ENCODE measurements around the gene EEF2.
"Not testable (repeated sequence)": the region's sequence is repeated elsewhere in the genome, so short reads cannot be mapped to it uniquely, and the experiment has no call there.

The EEF2 gene

DNA sequence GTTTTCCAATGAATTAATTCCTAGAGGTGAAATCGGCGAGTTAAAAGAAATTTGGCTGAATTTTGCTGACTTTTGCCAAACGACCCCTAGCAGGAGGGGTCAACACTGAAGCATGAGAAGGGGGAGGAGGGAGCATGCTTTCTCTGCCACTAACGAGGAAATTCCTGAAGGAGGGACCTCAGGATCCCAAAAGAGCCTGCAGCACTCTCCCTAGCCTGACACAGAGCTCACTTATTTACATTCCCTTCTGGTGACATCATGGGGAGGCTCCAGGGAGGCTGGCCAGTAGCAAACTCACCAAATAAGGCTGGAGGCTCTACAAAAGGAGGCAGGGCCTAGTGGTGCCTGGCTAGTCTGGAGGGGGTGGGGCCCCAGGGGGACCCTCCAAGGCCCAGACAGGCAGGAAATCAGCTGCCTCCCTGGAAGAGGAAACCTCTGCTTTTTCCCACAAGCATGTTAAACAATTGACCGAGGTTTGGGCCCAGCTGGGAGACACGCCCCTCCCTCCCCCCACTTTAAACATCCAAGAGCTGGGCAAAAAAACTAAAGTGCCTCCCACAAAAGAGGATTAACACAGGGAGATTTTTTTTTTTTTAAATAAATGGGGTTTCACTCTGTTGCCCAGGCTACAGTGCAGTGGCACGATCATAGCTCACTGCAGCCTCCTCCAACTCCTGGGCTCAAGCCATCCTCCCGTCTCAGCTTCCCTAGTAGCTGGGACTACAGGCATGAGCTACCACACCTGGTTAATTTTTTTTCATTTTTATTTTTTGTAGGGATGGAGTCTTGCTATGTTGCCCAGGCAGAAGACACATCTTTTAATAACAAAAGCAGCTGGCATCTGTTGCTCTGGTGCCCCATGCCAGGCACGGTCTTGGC is 16.5 kb downstream of the EEF2 start:
- DNase-seq: peak in 2 of 3 donors; percentile 52 to 55

DNA sequence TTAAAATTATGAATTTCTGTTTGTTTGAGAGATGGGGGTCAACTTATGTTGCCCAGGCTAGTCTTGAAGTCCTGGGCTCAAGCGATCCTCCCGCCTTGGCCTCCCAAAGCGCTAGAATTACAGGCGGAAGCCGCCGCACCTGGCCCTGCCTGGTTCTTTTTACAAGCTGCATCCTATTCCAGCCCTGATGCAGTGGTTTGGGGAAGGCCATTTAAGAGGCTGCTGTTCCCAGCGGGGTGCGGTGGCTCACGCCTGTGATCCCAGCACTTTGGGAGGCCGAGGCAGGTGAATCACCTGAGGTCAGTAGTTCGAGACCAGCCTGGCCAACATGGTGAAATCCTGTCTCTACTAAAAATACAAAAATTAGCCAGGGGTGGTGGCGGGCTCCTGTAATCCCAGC is 17.3 kb downstream of the EEF2 start:
- not testable (repeated sequence) for DNase-seq

DNA sequence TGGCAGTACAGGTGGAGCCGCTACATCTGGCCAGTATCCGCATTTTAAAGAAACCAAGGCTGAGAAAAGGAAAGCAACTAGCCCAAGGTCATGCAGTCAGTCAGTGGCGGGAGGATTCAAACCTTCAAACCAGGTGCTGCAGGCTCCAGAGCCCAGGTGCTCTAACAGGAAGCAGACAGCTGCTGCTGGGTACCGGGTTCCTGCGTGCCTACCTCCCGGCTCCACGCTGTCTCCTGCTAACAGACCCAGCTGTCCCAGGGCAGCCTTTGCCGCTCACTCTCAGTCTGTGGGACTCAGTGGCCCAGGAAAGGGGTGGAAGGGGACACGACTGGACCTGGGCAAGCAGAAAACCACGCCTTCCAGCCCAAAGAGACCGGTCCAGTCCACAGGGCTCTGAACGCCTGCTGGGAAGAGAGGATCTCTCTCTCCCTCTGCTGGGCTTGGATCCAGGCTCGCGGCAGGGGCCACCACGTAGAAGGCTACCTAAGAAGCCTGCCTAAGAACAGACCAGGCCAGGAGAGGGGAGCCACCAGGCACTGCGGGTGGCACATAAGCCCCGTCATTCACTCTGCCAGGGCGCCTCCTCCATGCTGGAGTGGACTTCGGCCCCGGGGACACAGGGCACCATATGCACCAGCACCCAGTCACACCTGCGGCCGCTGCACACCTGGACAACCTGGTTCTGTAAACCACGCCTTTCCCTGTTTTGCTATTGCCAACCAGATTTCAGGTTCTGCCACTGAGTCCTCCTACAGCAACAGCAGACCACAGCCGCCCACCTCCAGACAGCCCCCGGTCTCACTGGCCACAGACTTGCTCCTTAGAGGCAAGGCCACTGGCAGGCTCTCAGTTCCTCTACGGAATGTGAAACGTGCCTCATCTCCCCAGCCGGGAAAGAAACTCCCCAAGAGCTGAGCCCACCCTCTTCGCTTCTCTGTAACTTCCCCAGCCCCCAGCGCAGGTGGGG is 18.9 kb downstream of the EEF2 start:
- DNase-seq: no peak

DNA sequence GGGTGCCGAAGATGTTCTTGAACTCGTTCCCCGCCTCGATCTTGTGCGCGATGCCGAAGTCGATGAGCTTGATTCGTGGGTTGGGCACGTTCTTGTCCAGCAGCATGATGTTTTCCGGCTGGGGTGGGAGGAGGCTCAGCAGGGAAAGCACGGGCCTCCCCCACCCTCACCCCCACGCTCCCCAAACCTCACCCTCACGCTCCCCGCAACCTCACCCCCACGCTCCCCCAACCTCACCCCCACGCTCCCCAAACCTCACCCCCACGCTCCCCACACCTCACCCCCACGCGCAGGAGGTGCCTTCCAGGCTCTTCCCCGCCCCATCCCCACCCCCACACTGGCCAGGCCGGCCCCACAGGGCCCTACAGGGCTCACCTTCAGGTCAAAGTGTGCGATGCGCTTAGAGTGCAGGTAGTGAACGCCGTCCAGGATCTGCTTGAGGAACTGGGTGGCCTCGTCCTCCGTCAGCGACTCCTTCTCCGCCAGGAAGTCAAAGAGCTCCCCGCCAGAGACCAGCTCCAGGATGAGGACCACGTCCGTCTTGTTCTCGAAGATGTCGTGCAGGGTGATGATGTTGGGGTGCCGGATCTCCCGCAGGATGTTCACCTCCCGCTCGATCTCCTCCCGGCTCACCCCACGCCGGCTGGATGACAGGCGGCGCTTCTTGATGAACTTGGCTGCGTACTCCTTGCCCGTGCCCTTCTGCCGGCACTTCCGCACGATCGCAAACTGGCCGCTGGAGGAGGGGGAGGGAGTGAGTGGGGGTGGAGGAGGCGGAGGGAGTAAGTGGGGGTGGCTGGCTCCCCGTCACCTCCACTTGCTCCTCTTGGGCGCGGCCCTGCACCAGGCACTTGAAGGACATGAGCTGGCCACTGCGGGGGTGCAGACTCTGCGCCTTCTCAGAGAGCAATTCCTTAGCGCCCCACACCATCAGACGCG is 20.7 kb downstream of the EEF2 start:
- no peak for DNase-seq

DNA sequence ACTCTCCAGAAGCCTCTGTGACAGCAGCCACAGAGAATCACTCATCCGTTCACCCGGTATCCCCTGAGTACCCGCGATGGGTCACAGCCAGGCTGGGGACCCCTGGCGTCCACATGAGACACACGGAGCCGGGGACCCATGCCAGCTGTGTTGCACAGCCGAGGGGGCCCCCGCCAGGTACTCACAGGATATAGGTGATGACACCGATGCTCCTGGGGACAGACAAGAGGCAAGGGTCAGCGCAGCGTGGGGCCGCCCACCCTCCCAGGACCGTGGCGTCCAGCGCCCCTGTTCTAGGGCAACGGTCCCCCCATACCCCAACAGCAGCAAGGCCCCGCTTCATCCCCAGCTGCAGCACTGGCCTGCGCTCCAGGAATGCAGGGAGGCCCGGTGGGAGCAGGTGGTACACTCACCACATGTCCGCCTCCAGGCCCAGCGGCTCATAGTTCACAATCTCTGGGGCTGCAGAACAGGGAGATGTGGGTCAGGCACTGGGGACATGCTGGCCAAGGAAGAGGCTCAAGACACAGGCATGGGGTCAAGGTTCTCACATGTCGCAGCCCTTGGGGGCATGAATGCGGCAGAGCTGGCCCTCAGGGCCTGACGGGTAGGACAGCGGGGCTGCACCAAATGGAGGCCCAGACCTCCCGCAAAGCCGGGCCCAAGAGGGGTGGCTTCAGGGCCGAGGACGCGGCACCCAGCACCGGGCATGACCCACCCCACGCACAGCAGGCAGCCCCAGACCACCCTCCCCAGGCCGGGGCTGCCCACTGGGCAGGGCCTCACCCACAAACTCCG is 21.6 kb downstream of the EEF2 start:
- DNase-seq: no peak

DNA sequence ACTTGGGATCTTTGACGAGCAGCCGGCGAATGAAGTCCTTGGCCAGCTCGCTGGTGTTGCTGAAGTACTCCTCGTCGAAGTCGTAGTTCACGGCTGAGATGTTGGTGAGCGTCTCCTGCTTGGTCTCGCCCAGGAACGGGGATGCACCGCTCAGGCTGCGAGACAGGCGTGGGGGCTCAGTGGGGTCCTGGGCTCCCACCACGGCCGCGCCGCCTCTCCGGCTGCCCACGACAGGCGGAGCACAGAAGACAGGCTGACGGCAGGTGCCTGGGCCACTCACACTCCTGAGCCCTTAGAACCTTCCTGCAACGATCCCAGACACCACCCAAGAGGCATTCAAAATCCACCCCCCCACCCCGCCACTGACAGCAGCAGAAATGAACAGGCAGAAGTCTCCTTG is 24.3 kb downstream of the EEF2 start:
- no peak for DNase-seq

DNA sequence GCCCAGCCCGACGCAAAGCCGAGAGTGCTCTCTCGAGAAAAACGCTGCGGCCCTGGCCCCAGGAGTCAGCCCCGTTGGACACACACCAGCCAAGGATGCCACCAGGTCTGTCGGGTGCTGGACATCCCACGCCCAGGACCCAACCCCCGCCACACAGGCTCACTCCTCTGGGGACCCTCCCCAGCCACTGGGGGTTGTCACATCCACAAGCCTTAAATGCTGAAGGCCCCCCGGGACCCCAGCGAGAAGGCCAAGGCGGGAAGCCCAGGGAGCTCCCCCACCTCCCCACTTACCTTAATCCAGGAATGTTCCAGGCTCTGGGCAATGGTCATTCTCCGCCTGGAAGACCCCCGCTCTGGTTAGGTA is 25.5 kb downstream of the EEF2 start:
- DNase-seq: no peak

DNA sequence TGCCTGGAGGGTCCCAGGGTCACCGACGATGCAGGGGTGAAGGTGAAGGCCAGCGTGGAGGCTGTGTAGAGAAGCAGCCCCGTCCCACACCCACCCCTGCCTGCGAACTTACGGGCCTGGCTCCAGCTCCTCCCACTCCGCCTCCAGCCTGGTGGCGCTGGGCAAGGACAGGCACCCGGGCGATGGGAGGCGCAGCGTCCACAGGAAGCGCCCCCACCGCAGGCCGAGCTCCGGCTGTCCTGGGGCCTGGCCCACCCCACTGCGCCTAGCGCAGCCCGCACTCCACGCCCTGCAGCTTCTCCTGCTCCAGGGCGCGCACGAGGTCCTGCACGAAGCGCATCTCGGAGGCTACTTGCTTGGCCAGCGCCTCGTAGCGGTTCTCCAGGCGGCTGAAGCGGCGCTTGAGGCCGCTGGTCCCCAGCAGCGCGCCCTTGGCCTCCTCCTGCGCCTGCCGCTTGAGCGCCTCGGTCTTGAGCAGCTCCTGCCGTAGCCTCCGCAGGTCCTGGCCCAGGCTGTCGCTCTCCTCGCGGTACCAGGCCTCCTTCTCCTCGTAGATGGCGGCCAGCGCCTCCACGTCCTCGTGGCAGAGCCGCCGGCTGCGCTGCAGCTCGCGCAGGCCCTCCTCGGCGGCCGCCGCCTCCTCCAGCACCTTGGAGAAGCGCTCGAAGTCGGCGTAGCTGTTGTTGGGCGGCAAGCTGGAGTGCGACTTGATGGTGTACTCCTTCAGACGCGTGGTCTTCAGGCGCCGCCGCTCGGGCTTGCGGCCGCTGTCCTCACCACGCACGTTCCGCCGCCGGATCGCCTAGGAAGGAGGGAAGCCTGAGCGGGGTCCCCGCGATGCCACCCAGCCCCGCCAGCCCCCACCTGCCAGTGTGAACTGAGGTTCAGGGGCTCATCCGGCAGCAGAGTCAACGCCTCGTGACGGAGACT is 26.2 kb downstream of the EEF2 start:
- no peak for DNase-seq

DNA sequence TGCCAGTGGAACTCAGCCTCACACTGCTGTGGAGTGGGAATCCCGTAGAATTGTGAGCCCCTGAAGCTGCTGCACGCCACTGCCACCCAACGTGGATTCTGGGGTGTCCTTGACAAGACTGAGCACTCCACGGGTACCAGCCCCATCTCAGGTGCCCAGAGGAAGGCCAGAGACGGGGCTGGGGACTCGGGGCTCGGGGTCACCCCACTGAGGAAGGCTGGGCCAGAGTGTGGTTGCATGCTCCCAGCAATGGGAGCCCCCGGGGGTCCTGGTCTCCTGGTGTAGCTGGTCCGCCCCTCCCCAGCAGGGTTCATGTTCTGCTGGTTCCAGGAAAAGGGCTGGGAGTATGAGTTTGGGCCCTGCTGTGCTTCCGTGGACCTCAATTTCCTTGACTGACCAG is 29.6 kb downstream of the EEF2 start:
- DNase-seq: no peak

DNA sequence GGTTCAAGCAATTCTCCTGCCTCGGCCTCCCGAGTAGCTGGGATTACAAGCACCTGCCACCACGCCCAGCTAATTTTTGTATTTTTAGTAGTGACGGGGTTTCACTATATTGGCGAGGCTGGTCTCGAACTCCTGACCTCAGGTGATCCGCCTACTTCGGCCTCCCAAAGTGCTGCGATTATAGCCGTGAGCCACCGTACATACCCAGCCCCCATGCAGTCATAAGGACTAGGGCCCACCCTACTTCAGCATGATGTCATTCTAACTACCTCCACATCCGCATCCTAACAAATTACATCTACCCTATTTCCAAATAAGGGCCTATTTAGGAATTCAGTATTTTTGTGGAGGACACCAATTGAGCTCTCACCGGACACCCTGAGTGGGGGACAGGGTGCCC is 30.0 kb downstream of the EEF2 start:
- DNase-seq: not testable (repeated sequence)

DNA sequence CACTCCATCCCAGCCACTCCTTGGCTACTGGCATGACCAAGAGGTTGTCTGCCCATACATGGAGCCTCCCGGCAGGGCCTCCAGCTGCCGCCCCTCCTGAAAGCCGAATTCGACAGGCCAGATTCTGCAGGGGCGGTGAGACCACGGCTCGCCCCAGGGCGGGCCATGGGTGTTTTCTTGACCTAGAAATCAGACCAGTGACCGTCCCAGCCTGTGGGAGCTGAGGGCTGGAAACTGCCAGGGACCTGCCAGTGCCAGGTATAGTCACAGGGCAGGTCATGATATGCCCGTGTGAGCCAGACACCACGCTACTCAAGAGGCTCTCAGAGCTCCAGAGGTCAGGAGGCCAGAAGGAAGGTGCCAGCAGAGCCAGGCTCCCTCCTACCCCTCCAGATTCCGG is 31.2 kb downstream of the EEF2 start:
- no peak for DNase-seq

DNA sequence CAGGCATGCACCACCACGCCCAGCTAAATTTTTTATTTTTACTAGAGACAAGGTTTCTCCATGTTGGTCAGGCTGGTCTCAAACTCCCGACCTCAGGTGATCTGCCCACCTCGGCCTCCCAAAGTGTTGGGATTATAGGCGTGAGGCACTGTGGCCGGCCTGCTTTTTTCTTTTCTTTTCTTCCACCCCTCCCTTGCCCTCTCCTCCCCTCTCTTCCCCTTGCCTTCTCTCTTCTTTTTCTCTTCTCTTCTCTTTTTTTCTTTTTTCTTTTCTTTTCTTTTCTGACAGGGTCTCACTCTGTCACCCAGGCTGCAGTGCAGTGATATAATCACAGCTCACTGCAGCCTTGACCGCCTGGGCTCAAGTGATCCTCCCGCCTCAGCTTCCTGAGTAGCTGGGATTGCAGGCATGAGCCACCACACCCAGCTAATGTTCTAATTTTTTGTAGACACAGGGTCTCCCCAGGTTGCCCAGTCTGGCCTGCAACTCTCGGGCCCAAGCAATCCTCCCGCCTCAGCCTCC is 32.4 kb downstream of the EEF2 start:
- not testable (repeated sequence) for DNase-seq

DNA sequence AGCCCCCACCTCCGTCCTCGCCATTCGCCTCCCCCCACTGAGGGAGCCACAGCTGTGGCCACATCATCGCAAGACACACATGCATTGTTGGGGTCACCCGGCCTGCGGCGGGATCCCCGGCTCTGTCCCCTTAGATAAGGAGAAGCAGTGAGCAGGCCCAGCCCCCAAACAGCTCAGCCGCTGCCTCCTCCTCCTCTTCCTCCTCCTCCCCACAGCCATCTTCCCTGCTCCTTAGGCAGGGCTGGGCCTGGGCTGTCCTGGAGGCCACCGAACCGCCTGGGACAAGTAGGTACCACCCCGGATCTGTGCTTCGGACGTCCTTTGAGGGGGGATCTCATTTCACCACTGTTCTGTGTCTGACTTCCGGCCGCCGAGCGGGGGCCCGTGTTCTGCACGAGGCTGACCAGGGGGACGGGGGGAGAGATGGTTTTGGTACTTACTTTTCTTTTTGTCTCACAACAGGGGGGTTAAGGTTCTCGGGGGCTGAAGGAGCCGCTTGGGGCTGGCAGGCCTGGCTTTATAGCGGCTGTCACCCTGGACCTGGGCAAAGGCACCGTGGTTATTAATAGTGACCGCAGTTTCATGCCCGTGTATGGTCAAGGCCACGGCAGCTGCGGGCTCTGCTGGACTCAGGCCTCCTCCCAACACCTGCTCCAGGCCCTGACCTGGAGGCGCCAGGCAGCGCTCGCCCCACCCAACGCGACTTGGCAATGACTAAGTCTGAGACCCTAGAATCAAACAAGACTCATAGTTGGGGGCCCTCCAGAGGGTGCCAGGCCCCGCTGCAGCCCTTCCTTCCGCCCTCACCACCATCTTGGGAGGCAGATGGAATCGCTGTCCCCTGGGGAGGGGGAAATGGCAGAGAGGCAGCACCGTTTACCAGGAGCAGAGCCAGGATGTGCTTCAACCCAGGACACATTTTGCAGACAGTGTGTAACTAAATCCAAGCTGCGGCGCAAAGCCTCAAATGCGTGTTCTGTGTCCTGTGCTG is 34.1 kb downstream of the EEF2 start:
- peak in 1 of 3 donors; percentile 40 for DNase-seq

DNA sequence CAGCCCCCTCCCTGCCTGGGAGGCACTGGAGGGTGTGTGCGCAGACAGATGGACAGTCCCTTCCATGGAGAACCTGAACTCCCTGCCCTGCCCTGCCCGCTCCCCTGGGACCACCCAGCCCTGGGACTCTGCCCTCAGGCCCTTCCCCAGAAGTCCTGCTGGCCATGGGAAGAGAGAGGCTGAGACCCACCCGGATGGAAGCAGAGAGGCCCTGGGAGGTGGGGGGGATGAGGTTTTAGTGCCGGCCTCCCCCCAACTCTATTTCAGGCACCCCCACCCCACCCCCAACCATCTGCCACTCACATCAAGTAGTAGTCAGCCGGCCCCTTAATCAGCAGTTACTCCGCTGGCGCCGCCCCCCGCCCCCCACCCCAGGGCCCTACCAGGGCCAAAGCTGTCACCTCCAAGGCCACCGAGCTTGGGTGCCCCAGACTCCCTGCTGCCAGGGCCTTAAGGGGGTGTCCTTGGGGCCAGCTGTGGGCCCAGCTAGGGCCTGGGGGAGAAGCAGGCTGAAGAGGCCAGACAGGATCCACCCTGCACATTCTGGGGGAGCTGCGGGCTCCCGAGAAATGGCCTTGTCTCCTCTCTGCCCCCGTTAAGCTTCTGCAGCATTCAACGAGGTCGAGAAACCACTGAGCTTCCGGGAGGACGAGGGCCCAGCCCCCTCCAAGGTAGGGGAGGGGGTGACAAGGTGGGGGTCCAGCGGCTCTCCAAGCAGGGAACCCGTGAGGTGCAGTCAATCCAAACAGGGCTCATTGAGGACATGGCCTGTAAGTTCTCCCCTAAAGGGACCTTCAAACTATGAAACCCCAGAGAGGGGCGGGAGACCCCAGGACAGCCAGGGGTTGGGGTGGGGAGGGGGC is 35.0 kb downstream of the EEF2 start:
- DNase-seq: no peak

DNA sequence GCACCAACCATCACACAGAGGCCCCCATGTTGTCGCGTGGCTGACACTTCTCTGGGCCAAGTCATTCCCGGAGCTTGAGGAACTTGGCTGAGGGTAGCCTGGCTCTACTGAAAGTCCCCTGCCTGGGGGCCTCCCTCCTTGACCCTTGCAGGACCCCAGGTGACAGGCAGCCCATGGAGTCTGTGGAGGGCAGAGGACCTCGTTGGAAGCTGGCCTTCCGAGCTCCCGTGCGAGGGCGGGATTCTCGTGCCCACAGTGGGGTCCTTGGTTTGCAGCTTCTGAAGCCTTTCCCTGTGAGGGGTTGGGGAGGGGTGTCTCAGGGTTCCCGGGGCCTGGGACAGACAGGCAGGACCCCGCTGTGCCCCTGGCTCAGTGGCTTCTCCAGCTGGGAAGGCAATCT is 36.0 kb downstream of the EEF2 start:
- no peak for DNase-seq

DNA sequence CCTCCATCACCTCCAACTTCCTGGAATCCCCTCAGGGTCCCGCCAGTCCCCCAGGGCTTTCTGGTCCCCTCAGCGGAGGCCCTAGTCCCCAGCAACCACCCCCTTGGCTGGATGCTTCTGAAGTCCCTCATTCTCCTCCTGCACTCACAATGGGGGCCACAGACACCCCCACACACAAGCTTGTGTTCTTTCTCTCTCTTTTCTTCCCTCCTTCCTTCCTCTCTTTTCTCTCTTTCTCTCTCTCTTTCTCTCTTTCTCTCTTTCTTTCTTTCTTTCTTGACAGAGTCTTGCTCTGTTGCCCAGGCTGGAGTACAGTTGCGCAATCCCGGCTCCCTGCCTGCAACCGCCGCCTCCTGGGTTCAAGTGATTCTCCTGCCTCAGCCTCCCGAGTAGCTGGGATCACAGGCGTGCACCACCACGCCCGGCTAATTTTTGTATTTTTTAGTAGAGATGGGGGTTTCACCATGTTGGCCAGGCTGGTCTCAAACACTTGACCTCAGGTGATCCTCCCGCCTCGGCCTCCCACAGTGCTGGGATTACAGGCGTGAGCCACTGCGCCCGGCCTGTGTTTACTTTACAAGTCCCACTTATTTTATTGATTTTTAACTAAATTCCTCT is 37.8 kb downstream of the EEF2 start:
- not testable (repeated sequence) for DNase-seq

DNA sequence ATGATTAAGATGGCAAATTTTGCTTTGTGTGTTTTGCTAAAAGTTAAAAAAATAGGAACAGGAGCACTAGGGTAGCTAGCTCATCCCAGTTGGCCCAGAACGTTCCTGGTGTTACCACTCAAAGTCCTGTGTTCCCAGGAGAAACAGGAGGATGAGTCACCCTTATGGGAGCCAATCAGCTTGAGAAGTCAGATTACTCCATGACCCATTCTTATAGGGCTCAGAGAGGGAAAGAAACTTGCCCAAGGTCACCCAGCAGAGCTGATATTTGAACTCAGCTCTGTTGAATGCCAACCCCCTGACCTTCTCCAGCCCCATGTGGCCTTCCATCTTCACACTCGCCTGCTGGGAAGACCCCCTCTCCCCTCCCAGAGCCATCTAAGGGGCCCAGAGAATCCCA is 39.4 kb downstream of the EEF2 start:
- no peak for DNase-seq

Measured in suppressor macrophage treated with lipopolysaccharide for 1 hour (primary cell).